Spleen (tissue), 7 donors: Measurements from ENCODE around the gene DAPK1.

ENCODE experiments used
- POLR2A ChIP-seq, 3 donors: fragments of 450-650 bp; IDR thresholded peaks; one replicate each; pipeline ENCODE4 v1.5.1; 2017; ENCODE audit warnings: antibody characterized with exemption in 3 of 3, mild to moderate bottlenecking in 1 of 3
- POLR2AphosphoS5 ChIP-seq, 3 donors: sonication (generic); formaldehyde crosslinking; IDR thresholded peaks; one replicate each; pipeline ENCODE4 v1.5.1; 2017; ENCODE audit warnings: antibody characterized with exemption in 3 of 3
- TF ChIP-seq, protein P1 (sequence below), 11 experiments: fragments of 200-600 bp in 7 of 11; fragments of 450-650 bp in 4 of 11; sonication (generic) in 4 of 11; IDR thresholded peaks in 8 of 11; conservative IDR thresholded peaks in 3 of 11; 1 replicate in 7 of 11; 2 replicates in 4 of 11; pipeline versions ENCODE4 v1.4.0 to v1.8.0; 2016 to 2021; ENCODE audit warnings: antibody characterized with exemption in 11 of 11, inconsistent platforms in 4 of 11, mild to moderate bottlenecking in 1 of 11
- donor health status: DM: no; HTN: no; CAD: no; lungs with moderate emphysema.
- donor health status: DM: no; HTN: no; CAD: no.
- donor health status: DM: no; HTN: no; CAD: no.

DNA sequence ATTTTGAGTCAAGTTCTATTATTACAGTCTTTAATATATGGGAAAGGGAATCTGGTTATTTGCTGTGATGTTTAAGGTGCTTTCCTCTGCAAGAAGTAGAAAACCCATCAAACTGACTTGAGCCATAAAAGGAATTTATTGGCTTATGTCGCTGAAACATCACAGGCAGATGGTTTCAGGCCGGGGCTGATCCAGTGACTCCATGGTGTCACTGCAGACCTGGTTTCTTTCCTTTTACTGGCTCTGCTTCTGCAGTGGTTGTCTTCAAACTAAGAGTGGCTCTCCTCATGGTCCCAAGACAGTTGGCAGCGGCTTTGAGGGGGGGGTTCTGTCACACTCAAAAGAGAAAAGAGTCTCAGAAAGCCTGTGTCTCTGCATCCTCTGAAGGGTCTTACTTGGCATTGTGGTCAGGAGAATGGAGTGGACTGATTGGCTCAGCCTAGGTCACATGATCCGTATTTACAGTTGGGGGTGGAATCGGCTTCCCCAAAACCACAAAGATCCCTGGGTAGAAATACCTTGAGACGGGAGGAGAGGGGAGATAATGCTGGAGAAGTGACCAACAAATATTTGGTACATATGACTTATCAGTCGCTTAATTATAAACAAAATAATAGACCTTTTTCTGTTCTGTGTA is 106.3 kb downstream of the DAPK1 start:
- TF ChIP-seq POLR2A (IDR thresholded peaks at IDR 0.05) (no peak), POLR2AphosphoS5 (IDR thresholded peaks at IDR 0.05) (no peak)
- TF ChIP-seq, protein P1, sequence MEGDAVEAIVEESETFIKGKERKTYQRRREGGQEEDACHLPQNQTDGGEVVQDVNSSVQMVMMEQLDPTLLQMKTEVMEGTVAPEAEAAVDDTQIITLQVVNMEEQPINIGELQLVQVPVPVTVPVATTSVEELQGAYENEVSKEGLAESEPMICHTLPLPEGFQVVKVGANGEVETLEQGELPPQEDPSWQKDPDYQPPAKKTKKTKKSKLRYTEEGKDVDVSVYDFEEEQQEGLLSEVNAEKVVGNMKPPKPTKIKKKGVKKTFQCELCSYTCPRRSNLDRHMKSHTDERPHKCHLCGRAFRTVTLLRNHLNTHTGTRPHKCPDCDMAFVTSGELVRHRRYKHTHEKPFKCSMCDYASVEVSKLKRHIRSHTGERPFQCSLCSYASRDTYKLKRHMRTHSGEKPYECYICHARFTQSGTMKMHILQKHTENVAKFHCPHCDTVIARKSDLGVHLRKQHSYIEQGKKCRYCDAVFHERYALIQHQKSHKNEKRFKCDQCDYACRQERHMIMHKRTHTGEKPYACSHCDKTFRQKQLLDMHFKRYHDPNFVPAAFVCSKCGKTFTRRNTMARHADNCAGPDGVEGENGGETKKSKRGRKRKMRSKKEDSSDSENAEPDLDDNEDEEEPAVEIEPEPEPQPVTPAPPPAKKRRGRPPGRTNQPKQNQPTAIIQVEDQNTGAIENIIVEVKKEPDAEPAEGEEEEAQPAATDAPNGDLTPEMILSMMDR (IDR thresholded peaks at IDR 0.05 in 8 of 11, conservative IDR thresholded peaks at IDR 0.05 in 3 of 11): no peak
